CD4-positive, alpha-beta T cell treated with Interleukin-17A for 4 hours (primary cell): ENCODE data around the gene ALDH16A1.
"Not testable (repeated sequence)": the region's sequence is repeated elsewhere in the genome, so short reads cannot be mapped to it uniquely, and the experiment has no call there.

Experiments used
- DNase-seq: peaks from one replicate; pipeline ENCODE4 v3.0.0-alpha.2; 2020; ENCODE audit warnings: mixed read lengths

The ALDH16A1 gene

DNA sequence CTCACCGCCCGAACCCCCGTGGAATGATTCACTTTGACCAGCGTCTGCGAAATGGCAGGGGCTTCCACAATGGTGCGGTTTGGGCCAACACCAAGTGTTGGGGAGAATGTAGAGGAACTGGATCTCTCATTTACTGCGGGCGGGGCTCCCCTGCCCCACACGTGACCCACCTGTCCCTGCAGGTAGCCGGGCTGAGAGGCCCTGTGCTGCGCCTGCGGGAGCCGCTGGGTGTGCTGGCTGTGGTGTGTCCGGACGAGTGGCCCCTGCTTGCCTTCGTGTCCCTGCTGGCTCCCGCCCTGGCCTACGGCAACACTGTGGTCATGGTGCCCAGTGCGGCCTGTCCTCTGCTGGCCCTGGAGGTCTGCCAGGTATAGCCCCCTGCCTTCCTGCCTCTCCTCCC, 15.2 kb downstream of the ALDH16A1 start:
- DNase-seq: no peak

DNA sequence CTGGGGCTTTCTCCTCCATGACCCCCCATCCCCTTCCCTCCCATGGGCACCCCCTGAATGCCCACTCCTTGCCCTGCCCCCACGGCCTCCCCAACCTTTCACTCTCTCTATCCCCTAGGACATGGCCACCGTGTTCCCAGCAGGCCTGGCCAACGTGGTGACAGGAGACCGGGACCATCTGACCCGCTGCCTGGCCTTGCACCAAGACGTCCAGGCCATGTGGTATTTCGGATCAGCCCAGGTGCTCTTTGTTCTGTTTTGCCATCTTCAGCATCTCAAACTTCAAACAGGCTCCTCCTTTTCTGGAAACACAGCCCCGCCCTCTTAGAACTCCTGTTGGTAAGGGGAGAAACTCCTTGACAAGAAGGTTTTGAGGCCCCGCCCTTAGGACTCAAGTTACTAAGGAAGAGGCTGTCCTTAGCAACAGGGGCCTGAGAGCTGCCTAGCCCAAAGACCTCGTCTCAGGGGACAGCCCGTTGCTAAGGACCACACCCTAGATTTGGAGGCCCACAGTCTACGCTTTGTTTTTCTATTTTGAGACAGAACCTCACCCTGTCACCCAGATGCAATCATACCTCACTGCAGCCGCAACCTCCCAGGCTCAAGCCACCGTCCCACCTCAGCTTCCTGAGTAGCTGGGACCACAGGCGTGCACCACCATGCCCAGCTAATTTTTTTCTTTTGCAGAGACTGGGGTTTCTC, 15.9 kb downstream of the ALDH16A1 start:
- DNase-seq: peak; percentile 91

DNA sequence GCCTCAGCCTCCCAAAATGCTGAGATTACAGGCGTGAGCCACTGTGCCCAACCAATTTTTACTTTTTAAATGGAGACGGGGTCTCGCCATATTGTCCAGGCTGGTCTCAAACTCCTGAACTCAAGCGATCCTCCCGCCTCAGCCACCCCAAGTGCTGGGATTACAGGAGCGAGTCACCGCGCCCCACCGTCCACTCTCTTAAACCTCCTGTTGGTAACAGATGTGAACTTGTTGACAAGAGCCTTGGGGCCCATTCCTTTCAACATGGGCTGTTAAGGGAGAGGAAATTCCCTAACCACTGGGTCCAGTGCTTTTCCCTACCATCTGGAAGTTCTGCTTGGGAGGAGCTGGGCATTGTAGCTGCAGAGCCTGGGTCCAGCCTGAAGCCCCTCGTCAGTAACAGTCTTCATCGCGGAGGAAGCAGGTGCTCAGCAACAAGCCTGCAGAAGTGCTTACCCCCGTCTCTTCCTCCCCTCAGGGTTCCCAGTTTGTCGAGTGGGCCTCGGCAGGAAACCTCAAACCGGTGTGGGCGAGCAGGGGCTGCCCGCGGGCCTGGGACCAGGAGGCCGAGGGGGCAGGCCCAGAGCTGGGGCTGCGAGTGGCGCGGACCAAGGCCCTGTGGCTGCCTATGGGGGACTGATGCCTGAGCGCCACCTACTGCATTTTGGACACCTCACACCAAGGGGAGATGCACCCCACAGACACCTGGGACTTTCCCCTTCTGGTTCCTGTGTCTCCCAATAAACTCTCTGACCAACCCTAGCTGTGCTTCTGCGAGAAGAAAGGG, 17.0 kb downstream of the ALDH16A1 start:
- DNase-seq: peak; percentile 82

DNA sequence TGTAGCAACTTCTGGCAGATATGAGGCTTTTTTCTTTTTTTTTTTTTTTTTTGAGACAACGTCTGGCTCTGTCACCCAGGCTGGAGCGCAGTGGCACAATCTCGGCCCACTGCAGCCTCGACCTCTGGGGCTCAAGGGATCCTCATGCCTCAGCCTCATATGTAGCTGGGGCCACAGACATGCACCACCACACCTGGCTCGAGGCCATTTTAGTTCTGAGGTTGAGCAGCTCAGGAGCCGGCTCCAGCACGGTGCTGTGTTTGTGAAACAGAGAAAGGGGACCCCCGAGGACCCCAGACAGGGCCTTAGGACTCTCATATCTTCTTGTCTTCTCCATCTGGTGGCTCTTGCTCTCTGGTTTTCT, 17.6 kb downstream of the ALDH16A1 start:
- DNase-seq: no peak

DNA sequence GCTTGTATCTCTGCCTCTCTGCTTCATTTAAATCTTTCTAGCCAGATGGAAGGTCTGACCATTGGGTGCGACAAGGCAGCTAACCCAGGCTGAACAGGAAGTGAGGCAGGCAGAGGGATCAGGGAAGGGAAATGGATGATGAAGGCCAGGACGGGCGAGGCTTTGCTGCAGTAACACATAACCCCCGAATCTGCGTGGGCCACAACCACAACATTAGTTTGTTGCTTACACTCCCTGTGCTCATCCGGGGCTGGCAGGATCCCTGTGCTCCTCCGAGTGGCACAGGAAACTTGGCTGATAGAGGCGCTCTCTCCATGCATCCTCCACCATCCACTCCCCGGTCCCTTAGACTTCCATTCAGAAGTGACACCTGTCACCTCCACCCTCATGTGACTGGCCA, 19.9 kb downstream of the ALDH16A1 start:
- peak; percentile 32 for DNase-seq

DNA sequence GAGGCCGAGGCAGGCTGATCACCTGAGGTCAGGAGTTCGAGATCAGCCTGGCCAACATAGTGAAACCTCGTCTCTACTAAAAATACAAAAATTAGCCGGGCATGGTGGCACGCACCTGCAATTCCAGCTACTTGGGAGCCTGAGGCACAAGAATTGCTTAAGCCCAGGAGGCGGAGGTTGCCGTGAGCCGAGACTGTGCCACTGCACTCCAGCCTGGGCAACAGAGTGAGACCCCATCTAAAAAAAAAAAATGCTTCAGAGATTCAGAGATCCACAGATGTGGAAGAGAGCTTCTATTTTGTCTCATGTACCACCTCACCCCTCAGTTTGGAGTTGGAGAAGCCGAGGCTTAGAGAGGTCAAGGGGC, 20.5 kb downstream of the ALDH16A1 start:
- not testable (repeated sequence) for DNase-seq

DNA sequence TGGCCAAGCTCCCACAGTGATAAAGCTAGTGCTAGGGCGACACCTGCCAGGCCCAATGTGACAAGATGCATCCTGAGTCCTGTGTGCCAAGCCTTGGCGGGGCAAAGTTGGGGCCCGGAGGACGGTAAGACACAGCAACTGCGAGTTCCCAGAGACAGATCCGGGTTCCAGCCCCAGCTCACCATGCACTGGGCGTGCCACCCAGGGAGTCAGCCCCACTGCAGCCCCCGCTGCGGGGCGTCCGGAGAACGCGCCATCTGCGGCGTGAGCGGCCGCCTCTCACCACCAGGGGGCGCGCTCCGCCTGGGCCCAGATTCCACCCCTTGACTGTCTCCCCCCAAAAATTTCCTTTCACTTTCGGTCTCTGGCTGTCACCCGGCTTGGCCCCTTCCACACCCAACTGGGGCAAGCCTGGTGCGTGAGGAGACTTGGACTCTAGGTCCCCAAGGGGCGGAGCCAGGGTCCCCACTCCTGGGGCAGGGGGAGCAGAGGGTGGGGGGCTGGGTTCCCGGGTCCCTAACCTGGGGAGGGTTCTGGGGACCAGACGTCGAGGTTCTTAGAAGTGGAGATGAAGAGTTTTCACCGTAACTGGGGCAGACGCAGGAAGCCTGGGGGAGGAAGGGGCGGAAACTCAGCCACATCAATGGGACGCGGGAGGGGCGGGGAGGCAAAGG, 21.0 kb downstream of the ALDH16A1 start, which contains the start of gene FLT3LG:
FLT3LG (plus strand) TSS at position 348 of the 674 bp plus-strand sequence. CDS start 425 bp downstream, outside the sequence.
- DNase-seq: peak; percentile 95

DNA sequence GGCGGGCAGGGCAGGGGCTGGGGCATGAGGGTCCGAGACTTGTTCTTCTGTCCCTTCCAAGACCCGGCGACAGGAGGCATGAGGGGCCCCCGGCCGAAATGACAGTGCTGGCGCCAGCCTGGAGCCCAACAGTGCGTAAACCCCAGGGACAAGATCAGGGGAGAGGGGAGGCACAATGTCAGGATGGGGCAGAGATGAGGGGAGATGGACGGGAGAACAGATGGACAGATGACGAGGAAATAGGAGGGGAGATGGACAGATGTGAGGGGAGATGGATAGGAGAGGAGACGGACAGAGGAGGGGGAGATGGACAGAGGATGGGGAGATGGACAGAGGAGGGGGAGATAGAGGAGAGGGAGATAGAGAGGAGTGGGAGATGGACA, 21.5 kb downstream of the ALDH16A1 start:
- no peak for DNase-seq

DNA sequence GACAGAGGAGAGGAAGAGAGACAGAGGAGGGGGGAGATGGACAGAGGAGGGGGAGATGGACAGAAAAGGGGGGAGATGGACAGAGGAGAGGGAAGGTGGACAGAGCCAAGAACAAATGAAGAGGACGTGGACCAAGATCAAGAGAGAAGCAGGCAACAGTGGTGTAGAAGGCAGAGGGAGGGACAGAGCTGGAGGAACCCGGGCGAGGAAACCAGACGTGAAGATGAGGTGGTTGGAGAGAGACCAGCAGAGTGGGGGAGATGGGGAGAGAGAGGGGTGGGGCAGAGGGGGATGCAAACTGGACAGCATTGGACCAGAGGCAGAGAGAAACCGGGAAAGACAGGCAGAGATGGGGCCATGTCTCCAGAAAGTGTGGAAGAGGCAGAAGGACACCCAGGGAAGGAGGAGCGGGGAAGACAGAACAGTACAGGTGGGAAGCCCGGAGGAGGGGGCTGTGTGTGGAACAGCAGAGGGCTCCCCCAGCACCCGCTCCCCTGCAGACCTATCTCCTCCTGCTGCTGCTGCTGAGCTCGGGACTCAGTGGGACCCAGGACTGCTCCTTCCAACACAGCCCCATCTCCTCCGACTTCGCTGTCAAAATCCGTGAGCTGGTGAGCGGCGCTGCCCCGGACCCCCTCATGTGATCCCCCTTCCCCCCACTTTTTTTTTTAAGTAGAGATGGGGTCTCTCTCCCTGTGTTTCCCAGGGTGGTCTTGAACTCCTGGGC, 22.3 kb downstream of the ALDH16A1 start:
- DNase-seq: peak; percentile 45

DNA sequence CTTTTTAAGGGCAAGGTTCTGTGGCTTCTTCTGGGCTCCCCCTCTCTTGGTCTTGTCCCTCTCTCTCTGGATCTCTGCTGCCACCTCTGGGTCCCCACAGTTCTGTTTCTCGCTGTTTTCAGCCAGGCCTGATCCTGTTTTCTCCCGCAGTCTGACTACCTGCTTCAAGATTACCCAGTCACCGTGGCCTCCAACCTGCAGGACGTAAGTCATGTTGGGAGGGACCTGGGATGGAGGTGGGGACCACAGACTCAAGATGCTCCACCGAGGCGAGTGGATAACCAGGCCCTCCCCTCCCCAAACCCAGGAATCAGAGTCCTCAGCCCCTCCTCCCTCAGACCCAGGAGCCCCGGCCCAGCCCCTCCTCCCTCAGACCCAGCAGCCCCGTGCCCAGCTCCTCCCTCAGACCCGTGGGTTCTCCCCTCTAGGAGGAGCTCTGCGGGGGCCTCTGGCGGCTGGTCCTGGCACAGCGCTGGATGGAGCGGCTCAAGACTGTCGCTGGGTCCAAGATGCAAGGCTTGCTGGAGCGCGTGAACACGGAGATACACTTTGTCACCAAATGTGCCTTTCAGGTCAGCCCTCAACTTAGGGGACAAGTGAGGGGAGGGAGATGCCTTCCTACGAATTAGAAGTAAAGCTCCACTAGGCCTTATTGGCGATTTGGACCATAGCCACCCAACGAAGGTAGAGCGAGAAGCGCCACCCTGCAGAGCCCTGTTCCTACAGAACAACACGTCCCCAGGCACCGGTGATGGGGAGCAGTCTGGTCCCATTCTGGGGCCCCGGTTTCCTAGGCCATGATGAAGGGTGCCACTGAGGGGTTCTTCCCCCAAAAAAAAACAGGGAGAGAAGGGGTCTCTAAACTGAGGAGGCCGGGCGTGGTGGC, 23.2 kb downstream of the ALDH16A1 start:
- DNase-seq: peak; percentile 80

DNA sequence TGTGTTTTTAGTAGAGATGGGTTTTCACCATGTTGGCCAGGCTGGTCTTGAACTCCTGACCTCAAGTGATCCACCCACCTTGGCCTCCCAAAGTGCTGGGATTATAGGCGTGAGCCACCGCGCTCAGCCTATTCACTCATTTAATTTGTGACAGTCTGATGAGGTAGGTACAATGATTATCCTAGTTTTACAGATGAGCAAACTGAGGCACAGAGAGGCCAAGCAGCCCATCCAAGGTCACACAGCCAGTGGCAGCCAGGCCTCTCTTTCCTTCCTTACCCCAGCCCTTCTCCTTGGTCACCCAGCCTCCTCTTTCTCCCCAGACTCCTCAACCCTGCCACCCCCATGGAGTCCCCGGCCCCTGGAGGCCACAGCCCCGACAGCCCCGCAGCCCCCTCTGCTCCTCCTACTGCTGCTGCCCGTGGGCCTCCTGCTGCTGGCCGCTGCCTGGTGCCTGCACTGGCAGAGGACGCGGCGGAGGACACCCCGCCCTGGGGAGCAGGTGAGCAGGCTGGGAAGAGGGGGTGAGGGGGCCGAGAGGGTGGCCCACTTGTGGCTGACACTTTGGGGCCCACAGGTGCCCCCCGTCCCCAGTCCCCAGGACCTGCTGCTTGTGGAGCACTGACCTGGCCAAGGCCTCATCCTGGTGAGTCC, 27.1 kb downstream of the ALDH16A1 start:
- no peak for DNase-seq

DNA sequence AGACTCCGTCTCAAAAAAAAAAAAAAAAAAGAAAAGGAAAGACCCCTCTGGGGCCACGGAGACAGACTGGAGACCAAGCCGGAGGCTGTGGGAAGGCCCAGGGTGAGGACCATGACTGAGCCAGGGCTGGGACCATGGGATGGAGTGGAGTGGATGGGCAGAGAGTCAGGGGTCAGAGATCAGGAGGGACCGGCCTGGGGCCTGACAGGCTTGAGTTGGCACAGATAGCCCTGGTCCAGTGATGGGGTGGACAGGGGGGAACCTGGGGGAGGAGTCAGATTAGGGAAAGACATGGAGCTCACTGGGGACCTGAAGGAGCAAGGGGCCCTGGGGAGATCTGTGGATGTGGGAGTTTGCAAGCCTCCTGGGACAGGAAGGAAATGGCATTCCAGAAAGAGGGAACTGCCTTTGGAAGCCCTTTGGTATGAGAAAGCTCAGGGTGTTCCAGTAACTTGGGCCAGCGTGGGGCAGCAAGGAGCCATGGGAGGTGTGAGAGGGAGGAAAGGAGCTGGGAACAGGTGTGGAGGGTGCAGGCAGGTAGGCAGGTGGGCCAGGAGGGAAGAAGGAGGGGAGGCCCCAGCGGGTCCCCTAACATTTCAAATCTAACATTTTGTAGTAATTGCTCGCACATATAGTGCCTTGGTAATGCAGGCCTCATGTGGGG, 28.1 kb downstream of the ALDH16A1 start:
- DNase-seq: no peak

DNA sequence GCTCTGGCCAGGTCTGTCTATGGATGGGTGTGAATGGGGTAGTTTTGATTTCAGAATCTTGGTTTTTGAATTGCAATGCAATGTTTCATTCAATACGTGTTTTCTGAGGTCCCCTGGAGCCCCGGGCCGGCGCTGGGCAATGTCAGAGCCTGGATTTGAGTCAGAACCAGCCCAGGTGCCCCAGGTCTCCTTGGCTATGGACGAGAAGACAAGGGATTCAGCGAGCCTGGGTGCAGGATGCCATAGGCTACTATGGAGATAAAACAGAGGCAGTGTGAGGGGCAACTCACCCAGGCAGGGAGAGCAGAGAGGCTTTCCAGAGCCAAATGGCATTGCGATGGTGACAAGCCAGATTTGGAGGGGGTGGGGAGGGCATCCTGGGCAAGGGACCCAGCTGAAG, 33.2 kb downstream of the ALDH16A1 start:
- DNase-seq: no peak

DNA sequence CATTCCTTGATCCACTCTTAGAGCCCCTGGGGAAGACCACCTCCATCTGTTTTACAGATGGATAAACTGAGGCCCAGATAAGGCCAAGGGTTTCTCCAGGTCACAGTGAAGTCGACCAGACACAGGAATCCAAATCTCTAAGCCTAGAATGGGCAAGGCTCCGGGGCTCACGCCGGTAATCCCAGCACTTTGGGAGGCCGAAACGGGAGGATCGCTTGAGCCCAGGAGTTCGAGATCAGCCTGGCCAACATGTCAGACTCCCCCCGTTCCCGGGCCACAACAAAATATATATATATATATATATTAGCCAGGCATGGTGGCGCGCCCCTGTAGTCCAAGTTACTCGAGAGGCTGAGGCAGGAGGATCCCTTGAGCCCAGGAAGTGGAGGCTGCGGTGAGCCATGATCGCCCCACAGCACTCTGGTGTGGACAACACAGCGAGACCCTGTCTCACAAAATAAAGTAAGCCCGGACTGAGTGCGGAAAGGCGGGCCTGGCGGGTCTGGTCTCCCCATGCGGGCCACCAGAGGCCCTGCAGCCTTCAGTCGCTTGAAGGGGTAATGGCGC, 33.8 kb downstream of the ALDH16A1 start:
- DNase-seq: no peak

DNA sequence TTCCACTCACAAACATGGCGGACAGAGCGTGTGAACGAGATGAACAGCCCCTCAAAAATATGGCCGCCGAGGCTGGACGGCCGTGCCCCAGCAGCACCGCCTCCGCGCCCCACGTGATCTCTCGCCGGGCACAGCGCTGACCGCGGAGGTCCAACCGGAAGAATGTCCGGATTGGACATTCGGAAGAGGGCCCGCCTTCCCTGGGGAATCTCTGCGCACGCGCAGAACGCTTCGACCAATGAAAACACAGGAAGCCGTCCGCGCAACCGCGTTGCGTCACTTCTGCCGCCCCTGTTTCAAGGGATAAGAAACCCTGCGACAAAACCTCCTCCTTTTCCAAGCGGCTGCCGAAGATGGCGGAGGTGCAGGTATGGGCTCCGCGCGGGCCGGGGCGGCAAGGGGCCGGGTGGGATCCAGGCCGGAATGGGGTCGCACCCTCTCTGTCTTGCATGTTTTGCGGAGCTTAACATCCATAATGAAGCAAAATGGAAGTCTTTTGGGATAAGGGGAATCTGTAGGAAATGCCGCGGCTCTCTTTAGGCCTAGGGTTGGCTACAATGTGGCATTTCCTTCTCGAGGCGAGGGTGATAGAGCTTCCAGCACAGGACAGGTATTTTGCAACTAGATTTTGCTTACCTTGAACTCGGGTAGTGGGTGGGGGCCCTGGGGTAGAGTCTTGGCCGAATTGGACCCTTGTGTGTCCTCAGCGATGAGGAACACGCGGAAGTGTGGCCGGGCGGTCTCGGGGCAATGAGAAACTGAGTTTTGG, 34.4 kb downstream of the ALDH16A1 start, which contains the start of gene RPL13A:
RPL13A (plus strand) TSS at position 332 of the 769 bp plus-strand sequence; CDS start at position 354, 22 bp downstream.
- peak; percentile 100 for DNase-seq

DNA sequence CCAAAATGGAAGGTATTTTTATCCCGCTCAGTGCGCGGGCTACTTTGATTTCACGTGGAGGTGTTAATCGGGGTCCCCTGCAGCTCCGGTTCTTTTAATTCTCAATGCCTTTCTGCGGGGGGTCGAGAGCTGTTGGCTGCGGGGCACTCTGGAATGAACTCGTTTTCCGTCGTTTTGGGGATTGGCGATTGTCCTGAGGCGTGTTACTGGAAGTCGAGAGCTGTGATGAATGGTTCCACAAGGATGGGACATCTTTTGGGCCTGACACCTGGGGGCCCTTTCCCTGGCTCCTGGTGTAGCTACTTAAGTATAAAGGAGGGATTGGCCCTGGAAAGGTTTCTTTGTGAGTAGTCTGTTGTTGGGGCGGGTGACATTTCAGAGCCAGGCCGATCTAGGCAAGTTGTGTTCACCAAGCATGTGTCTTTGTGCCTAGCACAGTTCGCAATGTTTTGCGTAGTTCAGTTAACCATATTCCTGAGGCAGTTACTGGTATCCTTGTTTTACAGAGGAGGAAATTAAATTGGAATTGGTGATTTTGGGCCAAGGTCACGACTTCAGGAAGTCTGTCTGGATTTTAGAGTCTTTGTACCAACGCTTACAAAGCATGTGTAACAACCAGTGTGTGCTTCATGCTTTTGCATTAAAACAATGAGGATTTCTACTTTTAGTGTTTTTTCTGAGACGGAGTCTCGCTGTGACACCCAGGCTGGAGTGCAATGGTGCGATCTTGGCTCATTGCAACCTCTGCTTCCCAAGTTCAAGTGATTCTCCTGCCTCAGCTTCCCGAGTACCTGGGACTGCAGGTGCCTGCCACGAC, 35.2 kb downstream of the ALDH16A1 start:
- DNase-seq: no peak

DNA sequence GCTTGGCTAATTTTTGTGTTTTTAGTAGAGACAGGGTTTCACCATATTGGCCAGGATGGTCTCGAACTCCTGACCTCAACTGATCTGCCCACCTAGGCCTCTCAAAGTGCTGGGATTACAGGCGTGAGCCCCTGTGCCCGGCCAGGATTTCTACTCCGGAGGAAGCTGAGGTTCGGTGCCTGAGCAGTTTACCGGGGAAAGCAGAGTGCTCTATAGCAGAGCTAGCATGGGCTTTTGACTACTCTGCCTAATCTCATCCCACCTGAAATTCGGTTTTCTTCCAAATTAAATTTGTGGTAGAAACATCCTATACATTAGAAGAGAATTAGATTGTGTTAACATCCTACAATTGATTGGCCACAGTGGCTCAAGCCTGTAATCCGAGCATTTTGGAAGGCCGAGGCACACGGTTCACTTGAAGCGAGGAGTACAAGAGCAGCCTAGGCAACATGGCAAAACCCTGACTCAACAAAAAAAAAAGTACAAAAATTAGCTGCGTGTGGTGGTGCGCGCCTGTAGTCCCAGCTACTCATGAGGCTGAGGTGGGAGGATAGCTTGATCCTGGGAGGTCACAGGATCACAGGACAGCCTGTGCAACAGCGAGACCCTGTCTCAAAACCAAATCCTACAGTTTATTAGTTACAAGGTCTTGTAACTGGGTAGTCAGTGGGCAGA, 36.0 kb downstream of the ALDH16A1 start:
- DNase-seq: no peak

DNA sequence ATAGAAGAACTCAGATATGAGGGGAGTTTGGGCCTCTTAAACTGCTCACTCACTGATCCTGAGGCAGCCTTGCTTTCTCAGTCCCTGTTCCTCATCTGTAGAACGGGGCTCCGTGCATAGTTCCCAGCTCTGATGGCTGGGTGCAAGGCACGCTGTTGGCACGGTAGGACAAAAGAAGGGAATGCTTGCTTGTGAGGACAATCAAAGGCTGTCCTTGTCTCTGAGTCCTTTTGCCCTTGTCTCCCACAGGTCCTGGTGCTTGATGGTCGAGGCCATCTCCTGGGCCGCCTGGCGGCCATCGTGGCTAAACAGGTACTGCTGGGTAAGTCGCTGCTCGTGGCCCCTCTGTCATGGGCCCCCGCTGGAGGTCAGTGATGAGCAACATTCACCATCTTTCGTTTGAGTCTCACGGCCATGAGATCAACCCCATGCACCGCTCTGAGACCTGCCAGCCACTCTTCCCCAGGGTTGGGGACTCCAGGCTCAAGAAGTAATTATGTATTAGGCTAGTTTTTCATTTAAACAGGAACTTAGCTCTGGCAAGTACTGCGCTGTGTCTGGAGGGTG, 36.7 kb downstream of the ALDH16A1 start:
- peak; percentile 41 for DNase-seq
